ENCODE data around the gene EFCAB13.

EFCAB13 gene, protein sequence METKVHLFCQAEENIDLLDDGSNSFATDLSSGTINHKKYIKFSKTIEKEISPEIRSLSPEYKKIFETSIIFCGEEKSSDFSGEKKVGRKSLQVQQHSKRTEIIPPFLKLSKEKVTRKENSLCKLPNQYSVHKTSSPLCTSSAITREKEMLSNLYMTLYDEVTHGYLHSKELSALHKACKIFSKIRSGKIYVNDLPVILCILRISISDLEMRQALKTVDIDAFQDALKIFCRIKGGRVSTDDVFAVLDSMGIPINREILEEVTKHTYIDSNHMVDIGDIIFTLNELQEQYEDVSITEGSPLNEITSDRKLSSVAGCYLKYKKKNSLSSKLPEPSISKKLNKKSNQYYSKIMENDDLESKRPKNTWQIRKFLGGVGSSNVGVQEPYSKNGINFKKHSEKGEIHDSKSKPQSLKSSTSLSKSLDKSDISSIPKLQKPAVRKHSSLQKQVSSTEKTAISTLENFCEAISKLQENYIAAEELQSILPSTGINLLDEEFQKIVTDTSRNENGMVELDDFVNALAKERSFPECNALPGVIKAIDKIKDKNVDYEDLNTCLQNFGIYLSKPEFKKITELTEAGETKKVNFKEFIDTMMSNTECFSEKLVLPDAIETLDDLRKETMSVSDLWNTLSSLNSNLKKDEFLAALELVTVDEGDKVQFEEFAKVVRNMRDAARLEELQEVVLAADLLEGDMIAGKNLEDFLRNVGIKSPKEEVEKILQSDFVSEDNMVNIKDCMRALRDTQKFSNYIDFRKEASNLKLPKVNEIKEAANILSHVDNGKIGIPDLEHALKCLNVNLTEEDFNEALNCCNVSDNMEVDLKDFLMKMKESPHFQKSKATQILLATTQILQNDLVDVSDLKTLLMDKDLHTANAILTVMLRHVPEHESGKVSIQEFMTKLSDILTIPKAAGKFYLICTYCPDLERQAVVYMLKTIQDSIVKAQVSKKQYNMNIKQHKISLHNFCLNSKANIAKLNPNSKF

DNA sequence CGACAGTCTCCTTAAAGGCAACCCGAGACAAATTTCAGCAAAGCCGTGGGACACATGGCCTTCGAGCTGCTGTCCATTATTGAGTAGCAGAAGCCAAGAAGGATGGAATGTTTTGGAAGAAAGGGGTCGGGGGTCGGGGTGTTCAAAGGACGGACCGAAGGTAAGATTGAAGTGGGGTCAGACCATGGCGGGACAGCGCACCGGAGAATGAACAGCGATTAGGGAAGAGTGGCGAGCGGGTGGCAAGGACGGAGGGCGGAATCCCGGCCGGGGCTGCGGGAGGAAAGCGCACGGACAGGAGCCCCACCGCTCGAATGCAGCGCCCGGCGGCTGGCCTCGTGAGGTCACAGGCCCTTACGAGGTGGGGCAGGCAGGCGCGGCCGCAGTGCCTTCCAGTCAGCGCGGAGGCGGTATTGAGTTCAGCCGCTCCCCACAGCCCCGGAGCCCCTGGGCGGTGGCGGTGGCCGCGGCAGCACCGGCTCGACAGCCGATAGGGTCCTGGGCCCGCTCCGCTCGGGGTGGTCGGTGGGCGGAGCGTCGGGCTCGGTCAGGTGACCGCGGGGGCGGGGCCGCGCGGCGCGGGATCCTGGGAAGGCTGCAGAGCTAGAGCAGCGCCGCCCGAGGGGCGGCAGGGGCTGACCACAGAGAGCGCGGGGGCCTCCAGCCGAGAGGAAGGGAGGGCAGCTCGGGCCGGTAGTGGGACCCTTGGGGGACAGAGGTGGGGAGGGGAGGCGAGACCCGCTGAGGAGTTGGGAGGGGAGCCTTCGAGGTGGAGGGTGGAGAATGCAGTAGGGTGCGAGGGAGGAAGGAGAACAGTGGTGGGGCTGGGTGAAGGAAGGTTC is at the start of gene EFCAB13:
Gene EFCAB13, plus strand, starts transcription at position 574 of the 842 bp plus-strand sequence. CDS start 4,399 bp downstream, outside the sequence.
- H3K36me3 ChIP-seq (replicated peaks), result no peaks in the 10 kb centered on the region
- peak within 1 kb of the TSS; percentile 67 for H3K4me3 ChIP-seq (ENCODE audit: low read depth, low read length)
- peak within 1 kb of the TSS; percentile 27 for H3K27ac ChIP-seq
- in situ Hi-C loops (cut with HindIII; ENCODE audit: low pct_ligation_motif_present, low sequenced_read_pairs), result no loop called here
- peak; percentile 54 for DNase-seq
- TF ChIP-seq, protein P1, sequence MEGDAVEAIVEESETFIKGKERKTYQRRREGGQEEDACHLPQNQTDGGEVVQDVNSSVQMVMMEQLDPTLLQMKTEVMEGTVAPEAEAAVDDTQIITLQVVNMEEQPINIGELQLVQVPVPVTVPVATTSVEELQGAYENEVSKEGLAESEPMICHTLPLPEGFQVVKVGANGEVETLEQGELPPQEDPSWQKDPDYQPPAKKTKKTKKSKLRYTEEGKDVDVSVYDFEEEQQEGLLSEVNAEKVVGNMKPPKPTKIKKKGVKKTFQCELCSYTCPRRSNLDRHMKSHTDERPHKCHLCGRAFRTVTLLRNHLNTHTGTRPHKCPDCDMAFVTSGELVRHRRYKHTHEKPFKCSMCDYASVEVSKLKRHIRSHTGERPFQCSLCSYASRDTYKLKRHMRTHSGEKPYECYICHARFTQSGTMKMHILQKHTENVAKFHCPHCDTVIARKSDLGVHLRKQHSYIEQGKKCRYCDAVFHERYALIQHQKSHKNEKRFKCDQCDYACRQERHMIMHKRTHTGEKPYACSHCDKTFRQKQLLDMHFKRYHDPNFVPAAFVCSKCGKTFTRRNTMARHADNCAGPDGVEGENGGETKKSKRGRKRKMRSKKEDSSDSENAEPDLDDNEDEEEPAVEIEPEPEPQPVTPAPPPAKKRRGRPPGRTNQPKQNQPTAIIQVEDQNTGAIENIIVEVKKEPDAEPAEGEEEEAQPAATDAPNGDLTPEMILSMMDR (IDR thresholded peaks at IDR 0.05; ENCODE audit: low read depth, low read length, missing control alignments), result no peak
- no peaks in the 10 kb centered on the region for H3K27me3 ChIP-seq (replicated peaks)

DNA sequence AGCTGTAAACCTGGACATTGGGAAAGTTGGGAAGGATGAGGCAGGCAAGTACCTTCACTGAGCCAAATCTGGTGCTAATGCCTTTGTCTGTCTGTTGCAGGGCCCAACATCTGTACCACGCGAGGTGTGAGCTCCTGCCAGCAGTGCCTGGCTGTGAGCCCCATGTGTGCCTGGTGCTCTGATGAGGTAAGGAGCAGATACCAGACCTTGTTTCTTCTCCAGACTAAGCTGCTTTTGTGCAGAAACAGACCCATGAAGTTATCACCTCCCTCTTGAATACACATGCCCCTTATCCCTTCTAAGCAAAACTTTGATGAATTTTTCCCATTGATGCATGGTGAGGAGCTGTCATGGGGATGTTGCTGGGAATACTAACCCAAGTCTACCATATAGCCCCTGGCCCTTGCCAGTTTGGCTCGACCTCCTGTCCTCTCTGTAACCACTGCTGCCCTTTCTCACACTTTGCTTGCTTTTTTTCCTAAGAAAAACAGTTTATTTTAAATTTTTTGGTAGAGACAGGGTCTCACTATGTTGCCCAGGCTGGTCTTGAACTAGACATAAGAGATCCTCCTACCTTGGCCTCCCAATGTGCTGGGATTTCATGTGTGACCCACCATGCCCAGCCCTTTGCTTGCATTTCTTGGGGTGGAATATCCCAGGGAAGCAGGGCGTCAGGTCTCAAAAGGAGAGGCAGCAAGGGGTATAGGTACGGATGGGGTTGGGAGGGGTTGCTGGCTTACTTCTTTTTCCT is 49.3 kb upstream of the EFCAB13 start:
- no peak overlapping the region for H3K4me3 ChIP-seq (ENCODE audit: low read depth, low read length)
- TF ChIP-seq, protein P1 (IDR thresholded peaks at IDR 0.05; ENCODE audit: low read depth, low read length, missing control alignments), result no peak
- DNase-seq, result no peak
- no peaks in the 10 kb centered on the region for H3K36me3 ChIP-seq (replicated peaks)
- in situ Hi-C loops (cut with HindIII; ENCODE audit: low pct_ligation_motif_present, low sequenced_read_pairs), result no loop called here
- no peaks in the 10 kb centered on the region for H3K27me3 ChIP-seq (replicated peaks)
- H3K27ac ChIP-seq, result peak overlapping the region; percentile 65

DNA sequence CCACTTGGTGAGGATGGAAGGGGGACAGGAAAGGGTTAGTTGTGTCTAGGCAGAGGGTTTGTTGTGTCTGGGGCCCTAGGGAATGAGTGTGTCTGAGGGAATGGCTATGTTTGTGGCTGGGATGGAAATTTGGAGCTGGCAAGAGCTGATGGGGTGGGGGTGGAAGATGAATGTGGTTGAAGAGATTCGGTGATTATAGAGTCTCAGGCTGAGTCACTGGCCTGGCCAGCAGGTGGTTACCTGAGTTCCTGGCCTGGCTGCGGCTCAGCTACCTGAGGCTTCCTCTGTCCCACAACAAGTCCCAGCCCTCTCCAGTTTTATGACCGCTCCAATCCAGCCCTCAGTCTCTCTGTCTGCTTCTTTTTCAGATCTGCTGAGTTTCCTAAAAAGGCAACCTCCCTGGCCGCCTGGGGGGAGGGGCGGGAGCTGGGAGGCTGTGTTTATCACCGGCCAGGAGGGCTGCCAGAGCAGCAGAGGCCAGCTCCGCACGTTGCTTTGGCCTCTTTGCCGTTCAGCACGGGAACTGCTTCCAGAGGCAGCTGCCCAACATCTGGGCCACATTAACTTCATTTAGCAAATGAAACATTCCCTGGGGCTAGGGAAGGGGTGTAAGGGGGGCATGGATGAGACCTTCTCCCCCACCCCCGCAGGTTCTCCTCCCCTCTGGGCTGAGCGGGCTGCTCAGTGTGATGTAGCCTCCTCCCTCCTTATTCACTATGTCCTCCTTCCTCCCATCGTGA is 48.3 kb upstream of the EFCAB13 start:
- H3K36me3 ChIP-seq (replicated peaks), result no peaks in the 10 kb centered on the region
- in situ Hi-C loops (cut with HindIII; ENCODE audit: low pct_ligation_motif_present, low sequenced_read_pairs), result no loop called here
- no peak overlapping the region for H3K4me3 ChIP-seq (ENCODE audit: low read depth, low read length)
- H3K27me3 ChIP-seq (replicated peaks), result no peaks in the 10 kb centered on the region
- peak overlapping the region; percentile 65 for H3K27ac ChIP-seq
- TF ChIP-seq, protein P1 (IDR thresholded peaks at IDR 0.05; ENCODE audit: low read depth, low read length, missing control alignments), result no peak
- DNase-seq, result peak; percentile 50

DNA sequence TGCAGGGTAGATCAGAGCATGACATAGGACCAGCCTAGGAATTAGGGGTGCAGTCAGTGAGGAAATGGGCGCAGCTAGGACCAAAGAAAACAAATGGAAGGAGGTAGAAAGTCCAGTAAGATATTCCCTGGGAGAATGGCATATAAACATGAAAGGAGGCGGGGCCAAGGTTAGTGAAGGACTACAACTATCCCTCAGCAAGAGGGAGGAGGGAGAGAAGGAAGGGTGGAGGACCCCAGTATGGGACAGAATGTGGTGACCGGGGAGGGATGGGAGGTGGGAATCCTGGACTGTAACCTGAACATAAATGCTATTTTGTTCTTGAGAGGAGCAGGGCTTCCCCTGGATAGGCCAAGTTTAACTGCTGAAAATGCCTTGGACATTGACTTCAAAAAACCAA is 47.3 kb upstream of the EFCAB13 start:
- in situ Hi-C loops (cut with HindIII; ENCODE audit: low pct_ligation_motif_present, low sequenced_read_pairs), result no loop called here
- no peaks in the 10 kb centered on the region for H3K27me3 ChIP-seq (replicated peaks)
- peak overlapping the region; percentile 65 for H3K27ac ChIP-seq
- TF ChIP-seq, protein P1 (IDR thresholded peaks at IDR 0.05; ENCODE audit: low read depth, low read length, missing control alignments), result no peak
- no peak overlapping the region for H3K4me3 ChIP-seq (ENCODE audit: low read depth, low read length)
- DNase-seq, result no peak
- no peaks in the 10 kb centered on the region for H3K36me3 ChIP-seq (replicated peaks)

All from brain microvascular endothelial cell (primary cell).